Progenitor cell of endocrine pancreas (in vitro differentiated cells): ENCODE data around the gene FADS3. TPM values are rescaled to one million over a fixed set of nuclear protein-coding genes. Genes with fewer than 3 reads are reported as not detected.

ENCODE experiments used
- DNase-seq: peaks from one replicate; pipeline ENCODE4 v3.0.0; 2021; ENCODE audit warnings: low spot score; ENCODE audit not compliant: unreplicated experiment
- H3K27ac Mint-ChIP-seq: 2 replicates; pipeline ENCODE4 v1.8.0; 2021; ENCODE audit warnings: mild to moderate bottlenecking, moderate library complexity, mixed read lengths
- H3K27me3 Mint-ChIP-seq: 2 replicates; pipeline ENCODE4 v1.8.0; 2021; ENCODE audit warnings: mixed read lengths
- H3K36me3 Mint-ChIP-seq: 2 replicates; pipeline ENCODE4 v1.8.0; 2022; ENCODE audit warnings: mixed read lengths; ENCODE audit not compliant: insufficient read depth
- H3K4me1 Mint-ChIP-seq: 2 replicates; pipeline ENCODE4 v1.8.0; 2021; ENCODE audit warnings: low read depth, mixed read lengths
- H3K4me3 Mint-ChIP-seq: 2 replicates; pipeline ENCODE4 v1.8.0; 2021; ENCODE audit warnings: low read depth, mild to moderate bottlenecking, moderate library complexity, mixed read lengths
- H3K9me3 Mint-ChIP-seq: 2 replicates; pipeline ENCODE4 v1.8.0; 2021; ENCODE audit warnings: low read depth, mixed read lengths
- total RNA-seq: library from RNA; stranded (reverse); gene quantifications from 2 replicates; pipeline ENCODE4 v1.2.1, GENCODE V29; 2021
- TF ChIP-seq, protein P1 (sequence below): fragments of 200-600 bp; sonication (generic); IDR thresholded peaks from one replicate; pipeline ENCODE4 v1.5.0; 2021; ENCODE audit warnings: antibody characterized with exemption, mild to moderate bottlenecking; ENCODE audit not compliant: unreplicated experiment

Gene FADS3
- total RNA-seq, 1 donor from 2014 or later: 21.2 TPM

DNA sequence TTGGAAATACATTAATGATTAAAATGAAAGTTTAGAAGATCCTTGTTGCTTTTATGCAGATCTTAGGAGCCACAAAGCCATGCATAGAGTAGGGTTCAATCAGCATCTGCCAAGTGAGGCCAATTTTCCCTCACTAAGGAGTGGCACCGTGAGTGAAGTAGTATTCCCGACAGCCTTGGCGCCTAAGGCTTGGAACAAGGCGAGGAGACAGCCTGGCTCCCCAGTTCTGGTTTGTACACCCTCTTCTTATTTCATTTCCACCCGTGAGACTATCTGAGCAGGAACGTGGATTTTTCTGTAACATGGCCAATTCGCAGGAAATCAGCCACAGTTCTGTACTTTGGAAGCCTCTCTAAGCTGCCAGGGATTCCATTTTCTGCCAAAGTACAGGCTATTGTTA is 40.7 kb downstream of the FADS3 start:
- Mint-ChIP-seq H3K36me3 (peaks cover 27% of the 10 kb centered on the region), H3K9me3 (no peaks in the 10 kb centered on the region), H3K4me1 (no peaks in the 10 kb centered on the region), H3K4me3 (no peak overlapping the region), H3K27ac (no peak overlapping the region), H3K27me3 (no peaks in the 10 kb centered on the region)
- DNase-seq: no peak
- TF ChIP-seq, protein P1, sequence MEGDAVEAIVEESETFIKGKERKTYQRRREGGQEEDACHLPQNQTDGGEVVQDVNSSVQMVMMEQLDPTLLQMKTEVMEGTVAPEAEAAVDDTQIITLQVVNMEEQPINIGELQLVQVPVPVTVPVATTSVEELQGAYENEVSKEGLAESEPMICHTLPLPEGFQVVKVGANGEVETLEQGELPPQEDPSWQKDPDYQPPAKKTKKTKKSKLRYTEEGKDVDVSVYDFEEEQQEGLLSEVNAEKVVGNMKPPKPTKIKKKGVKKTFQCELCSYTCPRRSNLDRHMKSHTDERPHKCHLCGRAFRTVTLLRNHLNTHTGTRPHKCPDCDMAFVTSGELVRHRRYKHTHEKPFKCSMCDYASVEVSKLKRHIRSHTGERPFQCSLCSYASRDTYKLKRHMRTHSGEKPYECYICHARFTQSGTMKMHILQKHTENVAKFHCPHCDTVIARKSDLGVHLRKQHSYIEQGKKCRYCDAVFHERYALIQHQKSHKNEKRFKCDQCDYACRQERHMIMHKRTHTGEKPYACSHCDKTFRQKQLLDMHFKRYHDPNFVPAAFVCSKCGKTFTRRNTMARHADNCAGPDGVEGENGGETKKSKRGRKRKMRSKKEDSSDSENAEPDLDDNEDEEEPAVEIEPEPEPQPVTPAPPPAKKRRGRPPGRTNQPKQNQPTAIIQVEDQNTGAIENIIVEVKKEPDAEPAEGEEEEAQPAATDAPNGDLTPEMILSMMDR: no peak

DNA sequence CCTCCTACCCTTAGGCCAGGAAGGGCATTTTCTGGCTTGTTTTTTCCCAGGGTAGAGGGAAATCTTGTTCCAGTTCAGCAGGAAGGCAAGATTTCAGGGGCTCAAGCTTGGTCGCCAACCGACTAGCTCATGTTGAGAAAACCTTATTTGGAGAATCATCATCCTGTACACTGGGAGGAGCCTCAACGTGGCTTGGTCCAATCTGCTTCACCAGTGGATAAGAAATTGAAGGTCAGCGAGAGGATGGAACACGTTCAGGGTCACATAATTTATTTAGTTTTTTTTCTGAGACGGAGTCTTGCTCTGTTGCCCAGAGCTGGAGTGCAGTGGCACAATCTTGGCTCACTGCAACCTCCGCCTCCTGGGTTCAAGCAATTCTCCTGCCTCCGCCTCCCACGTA is 42.7 kb downstream of the FADS3 start:
- Mint-ChIP-seq H3K9me3 (no peaks in the 10 kb centered on the region), H3K4me1 (no peaks in the 10 kb centered on the region), H3K4me3 (no peak overlapping the region), H3K27me3 (no peaks in the 10 kb centered on the region), H3K27ac (no peak overlapping the region), H3K36me3 (peaks cover 30% of the 10 kb centered on the region)
- TF ChIP-seq, protein P1: no peak
- no peak for DNase-seq

DNA sequence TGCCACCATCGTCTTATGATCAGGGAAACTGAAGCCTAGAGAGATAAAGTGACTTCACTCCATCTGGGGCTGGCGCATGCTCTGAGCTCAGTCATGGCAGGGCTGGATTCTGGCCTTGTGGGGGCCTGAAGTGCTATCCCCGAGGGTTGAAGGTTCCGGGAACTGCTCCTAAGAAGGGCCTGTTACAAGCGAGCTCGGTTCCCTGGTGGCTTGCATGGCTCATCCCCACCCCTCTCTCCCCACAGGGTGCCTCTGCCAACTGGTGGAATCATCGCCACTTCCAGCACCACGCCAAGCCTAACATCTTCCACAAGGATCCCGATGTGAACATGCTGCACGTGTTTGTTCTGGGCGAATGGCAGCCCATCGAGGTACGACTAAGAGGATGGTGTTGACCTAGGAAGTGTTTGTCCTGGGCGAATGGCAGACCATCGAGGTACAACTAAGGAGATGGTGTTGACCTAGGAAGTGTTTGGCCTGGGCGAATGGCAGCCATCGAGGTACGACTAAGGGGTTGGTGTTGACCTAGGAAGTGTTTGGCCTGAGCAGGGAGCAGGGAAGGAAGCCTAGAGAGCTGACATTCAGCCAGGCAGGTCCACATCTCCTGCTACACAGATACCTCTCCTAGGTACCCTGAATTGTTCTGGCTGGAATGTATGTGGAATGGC is 43.3 kb downstream of the FADS3 start:
- no peak overlapping the region for H3K4me3 Mint-ChIP-seq
- H3K4me1 Mint-ChIP-seq: no peaks in the 10 kb centered on the region
- no peaks in the 10 kb centered on the region for H3K9me3 Mint-ChIP-seq
- no peaks in the 10 kb centered on the region for H3K27me3 Mint-ChIP-seq
- TF ChIP-seq, protein P1: no peak
- no peak for DNase-seq
- peaks cover 30% of the 10 kb centered on the region for H3K36me3 Mint-ChIP-seq
- H3K27ac Mint-ChIP-seq: peak overlapping the region; percentile 45

DNA sequence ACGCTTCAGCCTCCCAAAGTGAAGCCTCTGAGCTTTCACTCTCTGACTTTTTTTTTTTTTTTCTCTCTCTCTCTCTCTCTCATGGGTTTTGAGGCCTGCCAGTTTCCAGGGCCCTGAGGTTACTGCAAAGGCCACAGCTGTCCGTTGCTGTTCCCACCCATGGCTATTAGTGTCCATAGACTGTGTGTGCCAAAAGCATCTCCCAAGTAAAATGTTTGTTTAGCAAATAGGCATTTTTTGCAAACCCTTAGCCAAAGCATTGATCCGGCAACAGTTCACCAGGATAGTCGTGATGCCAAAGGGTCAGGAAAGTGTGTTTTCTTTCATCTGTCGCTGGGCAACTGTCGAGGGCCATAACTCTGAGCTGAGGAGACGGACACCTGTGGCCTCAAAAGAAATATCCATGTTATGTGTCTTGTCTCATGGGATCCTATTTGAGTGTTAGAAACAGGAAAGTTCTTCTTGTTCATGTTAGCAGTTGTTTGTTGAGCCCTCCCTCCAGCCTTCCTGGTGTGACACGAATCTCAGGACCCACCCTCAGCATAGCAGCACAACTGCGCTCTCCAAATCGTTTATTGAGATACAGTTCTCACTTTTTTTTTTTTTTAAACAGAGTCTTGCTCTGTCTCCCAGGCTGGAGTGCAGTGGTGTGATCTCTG is 44.9 kb downstream of the FADS3 start:
- H3K27ac Mint-ChIP-seq: peak overlapping the region; percentile 80
- no peaks in the 10 kb centered on the region for H3K4me1 Mint-ChIP-seq
- TF ChIP-seq, protein P1: no peak
- H3K27me3 Mint-ChIP-seq: no peaks in the 10 kb centered on the region
- H3K9me3 Mint-ChIP-seq: no peaks in the 10 kb centered on the region
- peaks cover 28% of the 10 kb centered on the region for H3K36me3 Mint-ChIP-seq
- DNase-seq: no peak
- no peak overlapping the region for H3K4me3 Mint-ChIP-seq

DNA sequence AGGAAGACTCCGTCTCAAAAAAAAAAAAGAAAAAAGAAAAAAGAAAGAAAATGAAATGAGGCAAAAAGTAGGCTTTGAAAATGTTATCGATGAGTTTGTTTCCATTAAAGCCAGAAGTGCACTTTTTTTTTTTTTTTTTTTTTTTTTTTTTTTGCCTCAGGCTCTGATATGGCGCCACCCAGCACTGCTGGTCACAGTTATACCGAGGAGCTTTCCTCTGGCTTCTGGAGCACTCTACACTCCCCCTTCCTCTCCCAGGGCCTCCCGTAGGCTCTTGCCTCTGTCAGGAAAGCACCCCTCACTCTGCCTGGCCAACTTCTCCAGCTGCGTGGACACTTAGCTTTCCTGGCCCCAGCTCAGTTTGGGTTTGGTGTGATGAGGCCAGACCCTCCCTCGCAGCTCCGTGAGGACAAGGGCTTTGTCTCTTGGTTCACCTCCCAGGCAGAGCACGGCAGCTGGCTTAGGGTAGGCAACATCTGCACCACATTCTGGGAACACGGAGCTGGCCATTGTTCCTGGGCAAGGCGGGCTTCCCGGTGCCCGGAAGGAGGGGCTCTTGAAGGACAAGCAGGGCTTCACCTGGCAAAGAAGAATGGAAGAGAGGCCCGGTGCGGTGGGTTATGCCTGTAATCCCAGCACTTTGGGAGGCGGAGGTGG is 46.3 kb downstream of the FADS3 start:
- peaks cover 34% of the 10 kb centered on the region for H3K36me3 Mint-ChIP-seq
- H3K4me1 Mint-ChIP-seq: no peaks in the 10 kb centered on the region
- no peaks in the 10 kb centered on the region for H3K27me3 Mint-ChIP-seq
- no peaks in the 10 kb centered on the region for H3K9me3 Mint-ChIP-seq
- TF ChIP-seq, protein P1: no peak
- H3K27ac Mint-ChIP-seq: peak overlapping the region; percentile 71
- DNase-seq: no peak
- H3K4me3 Mint-ChIP-seq: no peak overlapping the region
